GM10248 (cell line): Measurements from ENCODE around the gene ESAM.
A peak's percentile ranks its signal among the peaks of the same experiment; 100 is the strongest.

Experiments
- CTCF ChIA-PET: fragments of 300-600 bp; sonication (Branson Sonifier 250); formaldehyde crosslinking; extraction: SDS; loops from one replicate; lab custom pipeline; 2021; ENCODE audit warnings: antibody characterized with exemption; lab: Yijun Ruan, JAX
- POLR2A ChIA-PET: fragments of 350-650 bp; sonication (Branson Sonifier 250); formaldehyde crosslinking; extraction: SDS; loops from one replicate; lab custom pipeline; 2020; ENCODE audit warnings: antibody characterized with exemption; lab: Yijun Ruan, JAX
- DNase-seq: peaks from one replicate; pipeline ENCODE4 v3.0.0; 2012; ENCODE audit errors: extremely low spot score
- TF ChIP-seq, protein P1 (sequence below): IDR thresholded peaks from 2 replicates; pipeline ENCODE4 v1.5.1; 2012; ENCODE audit warnings: mild to moderate bottlenecking, low read depth; ENCODE audit errors: extremely low read depth, missing control alignments, control extremely low read depth

The ESAM gene

DNA sequence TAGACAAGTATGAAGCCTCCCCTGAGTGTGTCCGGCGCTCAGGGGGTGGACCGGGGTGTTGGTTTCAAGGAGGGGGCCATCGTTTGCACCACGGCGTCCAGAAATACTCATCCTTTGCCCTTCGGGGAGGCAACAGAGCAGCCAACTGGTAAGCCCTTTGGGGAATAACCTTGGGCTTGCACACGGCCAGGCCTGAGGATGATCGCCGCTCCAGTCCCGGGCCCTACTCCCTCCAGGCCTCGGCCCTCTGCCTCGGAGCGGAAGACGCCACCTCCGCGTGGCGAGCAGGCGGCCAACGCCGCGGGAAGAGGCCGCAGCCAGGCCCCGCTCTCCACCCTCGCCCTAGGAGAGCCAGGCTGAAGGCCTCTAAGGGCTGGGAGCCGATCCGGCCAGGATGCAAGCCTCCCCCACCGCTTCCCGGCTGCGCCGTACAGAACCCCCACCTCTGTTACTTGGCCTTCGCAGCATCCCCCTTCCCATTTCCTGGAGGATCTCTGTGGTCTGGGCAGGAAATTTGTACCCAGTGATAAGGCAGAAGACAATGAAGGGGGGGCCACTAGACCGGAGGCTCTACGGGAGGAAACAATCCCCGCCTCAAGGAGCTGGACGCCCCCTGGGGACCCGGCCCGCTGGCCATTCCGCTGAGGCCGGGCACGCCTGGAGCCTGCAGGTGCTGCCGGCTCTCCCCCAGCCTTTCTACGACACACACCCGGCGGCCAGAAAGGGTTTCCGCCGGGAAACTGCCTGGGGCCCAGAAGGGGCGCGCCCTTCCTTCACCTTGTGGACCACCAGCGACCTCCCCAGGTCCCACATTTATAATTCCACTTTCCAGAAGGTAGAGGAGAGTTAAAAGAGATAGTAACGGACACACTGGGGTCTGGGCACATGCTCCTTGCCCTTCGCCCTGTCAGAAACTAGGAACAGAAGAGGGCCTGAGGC is 2.6 kb downstream of the ESAM start:
- ChIA-PET POLR2A (no interaction called here), CTCF (interaction anchor here (1.1 to 21.1 kb wide), 12 partner anchors 9 to 88 kb away, joined by 3 to 381 read pairs (median 6); partner anchors contain the start of genes MSANTD2, SIAE and SPA17)
- DNase-seq, result no peak
- TF ChIP-seq, protein P1, sequence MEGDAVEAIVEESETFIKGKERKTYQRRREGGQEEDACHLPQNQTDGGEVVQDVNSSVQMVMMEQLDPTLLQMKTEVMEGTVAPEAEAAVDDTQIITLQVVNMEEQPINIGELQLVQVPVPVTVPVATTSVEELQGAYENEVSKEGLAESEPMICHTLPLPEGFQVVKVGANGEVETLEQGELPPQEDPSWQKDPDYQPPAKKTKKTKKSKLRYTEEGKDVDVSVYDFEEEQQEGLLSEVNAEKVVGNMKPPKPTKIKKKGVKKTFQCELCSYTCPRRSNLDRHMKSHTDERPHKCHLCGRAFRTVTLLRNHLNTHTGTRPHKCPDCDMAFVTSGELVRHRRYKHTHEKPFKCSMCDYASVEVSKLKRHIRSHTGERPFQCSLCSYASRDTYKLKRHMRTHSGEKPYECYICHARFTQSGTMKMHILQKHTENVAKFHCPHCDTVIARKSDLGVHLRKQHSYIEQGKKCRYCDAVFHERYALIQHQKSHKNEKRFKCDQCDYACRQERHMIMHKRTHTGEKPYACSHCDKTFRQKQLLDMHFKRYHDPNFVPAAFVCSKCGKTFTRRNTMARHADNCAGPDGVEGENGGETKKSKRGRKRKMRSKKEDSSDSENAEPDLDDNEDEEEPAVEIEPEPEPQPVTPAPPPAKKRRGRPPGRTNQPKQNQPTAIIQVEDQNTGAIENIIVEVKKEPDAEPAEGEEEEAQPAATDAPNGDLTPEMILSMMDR, result no peak

GRCh38 chr11:124758355-124759265 is 3.5 kb downstream of the ESAM start:
- DNase-seq, result peak; percentile 80
- POLR2A ChIA-PET, result no interaction called here
- CTCF ChIA-PET, result interaction anchor here (0.7 to 21.1 kb wide), 16 partner anchors 8 to 90 kb away, joined by 3 to 381 read pairs (median 4); partner anchors contain the start of gene MSANTD2
- TF ChIP-seq, protein P1, result peak; percentile 90

GRCh38 chr11:124757320-124757719 is 4.8 kb downstream of the ESAM start:
- TF ChIP-seq, protein P1, result no peak
- no peak for DNase-seq
- ChIA-PET CTCF (interaction anchor here (1.2 to 21.1 kb wide), 5 partner anchors 9 to 88 kb away, joined by 4 to 381 read pairs (median 9); partner anchors contain the start of gene MSANTD2), POLR2A (no interaction called here)

DNA sequence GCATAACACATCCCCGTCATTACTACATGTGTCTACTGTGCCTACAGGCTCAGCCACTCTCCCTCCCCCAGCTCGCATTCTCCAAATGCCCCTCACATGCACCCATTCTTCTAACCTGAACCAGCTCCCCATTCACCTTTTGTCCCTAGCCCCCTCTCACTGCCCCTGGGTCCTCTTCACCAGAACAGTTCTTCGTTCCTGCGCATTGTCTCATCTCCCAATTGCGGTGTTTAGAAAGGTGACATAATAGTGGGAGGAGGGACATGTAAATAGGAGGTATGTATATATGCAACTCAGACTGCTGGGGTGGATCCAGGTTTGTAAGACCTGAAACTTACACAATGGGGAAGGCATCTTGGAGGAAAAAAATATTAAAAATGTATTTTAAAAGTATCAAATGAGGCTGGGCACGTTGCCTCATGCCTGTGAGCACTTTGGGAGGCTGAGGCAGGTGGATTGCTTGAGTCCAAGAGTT is 5.3 kb downstream of the ESAM start:
- ChIA-PET POLR2A (no interaction called here), CTCF (interaction anchor here (0.9 to 21.1 kb wide), 5 partner anchors 8 to 119 kb away, joined by 3 to 381 read pairs (median 21); partner anchors contain the start of genes ESAM and MSANTD2)
- DNase-seq, result no peak
- TF ChIP-seq, protein P1, result no peak

DNA sequence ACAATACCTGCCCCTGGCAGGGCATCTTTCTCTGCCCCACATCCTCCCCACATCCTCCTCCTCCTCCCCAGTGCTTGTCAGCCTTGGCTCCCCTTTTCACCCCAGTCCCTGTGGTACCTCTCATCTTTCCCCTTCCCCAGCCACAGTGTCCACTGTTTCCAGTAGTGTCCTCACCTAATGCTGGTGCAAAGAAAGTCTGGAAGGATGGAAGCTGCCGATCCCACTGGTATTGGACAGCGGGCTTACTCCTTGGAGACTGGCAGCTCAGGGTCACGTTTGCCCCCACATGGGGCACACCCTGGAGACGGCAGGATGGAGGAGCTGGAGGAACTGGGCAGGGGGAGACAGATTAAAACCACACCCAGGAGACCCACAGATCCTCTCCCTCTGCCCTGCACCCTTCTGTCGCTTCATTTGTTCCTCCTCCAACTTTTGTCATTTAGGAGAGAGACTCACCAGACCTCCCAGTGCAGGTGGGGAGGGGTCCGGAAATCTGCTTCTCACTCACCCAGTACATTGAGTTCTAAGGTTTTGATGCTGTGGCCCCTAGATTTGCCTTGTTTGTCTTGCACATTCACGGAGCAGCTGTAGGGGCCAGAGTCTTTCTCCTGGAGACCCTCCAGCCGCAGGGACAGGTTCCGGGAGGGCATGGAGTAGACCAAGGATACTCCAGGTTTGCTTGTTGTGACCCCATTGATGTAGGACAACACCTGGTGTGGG is 5.9 kb downstream of the ESAM start:
- ChIA-PET POLR2A (no interaction called here), CTCF (interaction anchor here (0.6 to 21.1 kb wide), 6 partner anchors 10 to 120 kb away, joined by 3 to 381 read pairs (median 12); partner anchors contain the start of genes ESAM, MSANTD2 and NRGN)
- TF ChIP-seq, protein P1, result no peak
- DNase-seq, result no peak
